Ascending aorta (tissue), 2 donors: Measurements from ENCODE around the gene STK39. TPM values are rescaled to one million over a fixed set of nuclear protein-coding genes. Genes with fewer than 3 reads are reported as not detected.

ENCODE experiments used
- DNase-seq, 2 donors: peaks; one replicate each; pipeline ENCODE4 v3.0.0-alpha.2; 2019; ENCODE audit warnings: low spot score in 2 of 2
- H3K27ac ChIP-seq, 2 donors: fragments of 200-600 bp; sonication (generic); one replicate each; pipeline ENCODE4 v1.5.1; 2016 to 2017; ENCODE audit warnings: mild to moderate bottlenecking in 1 of 2
- H3K27me3 ChIP-seq: fragments of 200-600 bp; sonication (generic); one replicate; pipeline ENCODE4 v1.5.1; 2017
- H3K36me3 ChIP-seq, 2 donors: fragments of 200-600 bp; sonication (generic); one replicate each; pipeline ENCODE4 v1.5.1; 2016
- H3K4me1 ChIP-seq, 2 donors: fragments of 200-600 bp; sonication (generic); one replicate each; pipeline ENCODE4 v1.5.1; 2016 to 2017; ENCODE audit warnings: mild to moderate bottlenecking in 1 of 2
- H3K4me3 ChIP-seq, 2 donors: fragments of 200-600 bp; sonication (generic); one replicate each; pipeline ENCODE4 v1.5.1; 2016 to 2017; ENCODE audit warnings: mild to moderate bottlenecking in 1 of 2
- H3K9me3 ChIP-seq, 2 donors: fragments of 200-600 bp; sonication (generic); one replicate each; pipeline ENCODE4 v1.5.1; 2016
- intact Hi-C: fragments of 100-400 bp; cut with DNase I; formaldehyde crosslinking; loops from one replicate; pipeline ENCODE4 v1.15.1; 2023
- total RNA-seq: library from RNA; depleted of rRNA; stranded (reverse); fragments of >200 nt; gene quantifications from one replicate; pipeline ENCODE4 v1.1.0, GENCODE V29; 2016
- TF ChIP-seq, protein P1 (sequence below), 3 experiments: fragments of 200-600 bp in 2 of 3; fragments of 450-650 bp in 1 of 3; sonication (generic) in 2 of 3; IDR thresholded peaks; one replicate each; pipeline ENCODE4 v1.5.1; 2016 to 2019; ENCODE audit warnings: antibody characterized with exemption in 3 of 3, mild to moderate bottlenecking in 1 of 3, moderate library complexity in 1 of 3

Gene STK39
- total RNA-seq, 1 donor from 2014 or later, result 7.5 TPM

DNA sequence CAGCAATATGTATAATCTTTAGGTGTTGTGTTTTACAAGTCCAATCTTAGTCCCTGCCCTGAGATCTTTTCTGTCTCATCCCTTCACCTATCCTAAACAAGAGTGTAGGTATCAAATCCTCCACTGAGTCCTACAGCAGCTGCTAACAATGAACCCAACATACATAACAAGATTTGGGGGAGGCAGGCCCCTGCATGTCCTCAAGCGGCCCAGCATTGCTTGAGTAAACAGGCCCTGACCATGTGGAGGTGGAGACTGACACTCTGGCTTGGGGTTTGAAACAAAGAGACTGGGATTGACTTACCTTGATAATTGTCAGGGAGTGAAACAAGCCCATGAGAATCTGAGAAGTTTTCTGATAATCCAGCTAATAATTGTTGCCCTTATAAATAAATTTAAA is 213.4 kb downstream of the STK39 start:
- no peak overlapping the region for H3K27ac ChIP-seq
- H3K9me3 ChIP-seq, result no peaks in the 10 kb centered on the region
- no peaks in the 10 kb centered on the region for H3K27me3 ChIP-seq
- intact Hi-C loops, result no loop called here
- TF ChIP-seq, protein P1, sequence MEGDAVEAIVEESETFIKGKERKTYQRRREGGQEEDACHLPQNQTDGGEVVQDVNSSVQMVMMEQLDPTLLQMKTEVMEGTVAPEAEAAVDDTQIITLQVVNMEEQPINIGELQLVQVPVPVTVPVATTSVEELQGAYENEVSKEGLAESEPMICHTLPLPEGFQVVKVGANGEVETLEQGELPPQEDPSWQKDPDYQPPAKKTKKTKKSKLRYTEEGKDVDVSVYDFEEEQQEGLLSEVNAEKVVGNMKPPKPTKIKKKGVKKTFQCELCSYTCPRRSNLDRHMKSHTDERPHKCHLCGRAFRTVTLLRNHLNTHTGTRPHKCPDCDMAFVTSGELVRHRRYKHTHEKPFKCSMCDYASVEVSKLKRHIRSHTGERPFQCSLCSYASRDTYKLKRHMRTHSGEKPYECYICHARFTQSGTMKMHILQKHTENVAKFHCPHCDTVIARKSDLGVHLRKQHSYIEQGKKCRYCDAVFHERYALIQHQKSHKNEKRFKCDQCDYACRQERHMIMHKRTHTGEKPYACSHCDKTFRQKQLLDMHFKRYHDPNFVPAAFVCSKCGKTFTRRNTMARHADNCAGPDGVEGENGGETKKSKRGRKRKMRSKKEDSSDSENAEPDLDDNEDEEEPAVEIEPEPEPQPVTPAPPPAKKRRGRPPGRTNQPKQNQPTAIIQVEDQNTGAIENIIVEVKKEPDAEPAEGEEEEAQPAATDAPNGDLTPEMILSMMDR (IDR thresholded peaks at IDR 0.05), result no peak
- no peak overlapping the region for H3K4me3 ChIP-seq
- DNase-seq, result no peak
- H3K4me1 ChIP-seq, result no peaks in the 10 kb centered on the region
- H3K36me3 ChIP-seq, result no peaks in the 10 kb centered on the region

DNA sequence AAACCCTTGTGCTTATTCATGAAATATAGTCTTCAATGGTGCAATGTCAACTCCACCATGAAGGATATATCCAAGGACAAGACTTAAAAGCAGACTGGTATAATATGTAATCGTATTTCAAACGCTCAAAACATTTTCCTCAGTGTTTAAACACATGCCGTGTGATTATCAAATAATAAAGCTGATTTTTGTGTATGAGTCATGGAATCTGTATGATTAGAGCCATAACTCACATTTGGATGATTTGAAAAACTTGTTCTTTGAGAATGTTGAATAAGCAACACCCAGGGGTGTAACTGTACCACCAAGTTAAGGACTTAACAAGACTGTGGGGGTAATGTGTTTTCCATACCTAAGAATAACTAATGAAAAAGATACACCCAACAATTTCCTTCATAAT is 215.3 kb downstream of the STK39 start:
- H3K27me3 ChIP-seq, result no peaks in the 10 kb centered on the region
- TF ChIP-seq, protein P1 (IDR thresholded peaks at IDR 0.05), result no peak
- no peaks in the 10 kb centered on the region for H3K36me3 ChIP-seq
- no peak for DNase-seq
- intact Hi-C loops, result no loop called here
- no peak overlapping the region for H3K4me3 ChIP-seq
- no peaks in the 10 kb centered on the region for H3K4me1 ChIP-seq
- no peak overlapping the region for H3K27ac ChIP-seq
- no peaks in the 10 kb centered on the region for H3K9me3 ChIP-seq

DNA sequence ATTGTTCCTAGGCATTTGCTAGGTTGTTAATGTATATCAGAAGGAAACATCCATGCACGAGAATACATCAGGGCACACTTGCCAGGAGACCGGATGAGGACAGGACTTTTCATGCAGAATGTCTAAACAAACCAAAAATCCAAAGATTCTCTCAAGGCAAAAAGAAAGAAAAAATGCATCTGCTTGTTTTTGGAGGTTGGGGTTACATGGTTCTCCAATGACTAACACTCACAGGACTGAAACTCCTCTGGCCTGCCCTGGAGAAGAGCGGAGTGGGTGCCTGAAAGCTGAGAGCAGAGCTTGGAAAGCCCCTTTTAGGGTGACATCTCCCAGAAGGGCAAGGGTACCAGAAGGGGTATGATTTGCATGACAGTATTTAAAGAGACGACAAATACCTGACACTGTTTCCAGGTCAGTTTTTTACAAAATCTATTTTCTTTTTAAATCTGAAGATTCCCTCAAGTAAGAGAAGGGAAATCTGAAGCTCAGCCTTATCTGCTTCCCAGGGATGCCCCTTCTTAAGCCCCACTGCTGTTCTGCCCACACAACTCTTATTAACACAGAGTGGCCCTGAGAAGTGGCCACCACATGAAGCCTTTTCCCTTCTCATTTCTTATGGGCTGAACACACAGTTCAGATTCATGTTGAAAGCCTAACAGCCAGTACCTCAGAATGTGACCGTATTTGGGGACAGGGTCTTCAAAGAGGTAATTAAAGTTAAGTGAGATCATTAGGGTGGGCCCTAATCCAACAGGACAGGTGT is 216.4 kb downstream of the STK39 start:
- no peak for DNase-seq
- intact Hi-C loops, result no loop called here
- H3K27ac ChIP-seq, result no peak overlapping the region

DNA sequence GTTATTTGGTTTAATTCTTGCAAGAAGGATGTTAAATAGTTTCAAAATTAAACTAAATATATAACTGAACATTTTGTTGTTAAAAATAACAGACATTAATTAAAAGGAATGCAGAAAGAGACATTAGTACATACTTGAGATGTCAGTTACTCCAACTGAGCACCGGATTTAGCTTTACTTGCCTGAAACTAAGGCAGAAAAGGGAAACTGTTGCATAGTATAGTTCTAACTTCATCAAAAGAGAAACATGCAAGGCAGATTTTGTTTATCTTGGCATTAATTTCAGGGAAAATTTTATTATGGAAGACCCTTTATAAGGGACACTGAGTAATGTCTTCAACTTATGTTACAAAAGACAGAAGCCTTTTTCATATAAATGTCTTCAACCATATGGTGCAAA is 218.3 kb downstream of the STK39 start:
- DNase-seq, result no peak
- H3K4me3 ChIP-seq, result no peak overlapping the region
- H3K36me3 ChIP-seq, result no peaks in the 10 kb centered on the region
- TF ChIP-seq, protein P1 (IDR thresholded peaks at IDR 0.05), result no peak
- H3K4me1 ChIP-seq, result no peaks in the 10 kb centered on the region
- no peaks in the 10 kb centered on the region for H3K9me3 ChIP-seq
- no peak overlapping the region for H3K27ac ChIP-seq
- intact Hi-C loops, result no loop called here
- no peaks in the 10 kb centered on the region for H3K27me3 ChIP-seq

More for the DNA sequence above, 216.4 kb downstream of the STK39 start:
- Histone ChIP-seq H3K36me3 (no peaks in the 10 kb centered on the region), H3K9me3 (no peaks in the 10 kb centered on the region), H3K4me1 (no peaks in the 10 kb centered on the region), H3K27me3 (no peaks in the 10 kb centered on the region), H3K4me3 (no peak overlapping the region)
- TF ChIP-seq, protein P1 (IDR thresholded peaks at IDR 0.05), result no peak

DNA sequence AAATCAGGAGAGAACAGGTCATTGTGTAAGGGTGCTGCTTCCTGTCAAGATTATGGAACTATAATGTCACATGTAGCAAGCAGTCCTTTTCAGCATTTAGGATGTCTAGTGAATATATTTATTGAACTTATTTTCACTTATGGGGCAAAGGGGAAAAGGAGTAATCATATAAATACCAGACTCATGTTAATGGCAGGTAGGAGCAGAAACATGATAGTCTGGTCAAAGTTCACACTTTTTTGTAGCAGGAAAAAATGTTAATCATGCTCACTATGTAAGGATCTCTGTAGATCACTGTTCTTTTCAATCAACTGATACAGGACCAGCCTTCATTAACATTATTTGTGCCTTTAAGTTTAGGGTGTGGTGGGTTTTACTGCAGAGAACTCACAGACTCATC is 219.0 kb downstream of the STK39 start:
- H3K4me3 ChIP-seq, result no peak overlapping the region
- H3K27ac ChIP-seq, result no peak overlapping the region
- no peaks in the 10 kb centered on the region for H3K36me3 ChIP-seq
- H3K9me3 ChIP-seq, result no peaks in the 10 kb centered on the region
- no peaks in the 10 kb centered on the region for H3K4me1 ChIP-seq
- intact Hi-C loops, result no loop called here
- H3K27me3 ChIP-seq, result no peaks in the 10 kb centered on the region
- DNase-seq, result no peak
- TF ChIP-seq, protein P1 (IDR thresholded peaks at IDR 0.05), result no peak
